Spinal cord (tissue), 10 donors: ENCODE data around the gene TGFA. TPM values are rescaled to one million over a fixed set of nuclear protein-coding genes. Genes with fewer than 3 reads are reported as not detected.
A peak's percentile ranks its signal among the peaks of the same experiment; 100 is the strongest.

Source experiments
- DNase-seq, 6 donors: peaks; one replicate each; pipeline versions ENCODE4 v3.0.0 to v3.0.0-alpha.2; 2013 to 2015; ENCODE audit warnings: low spot score in 6 of 6, low read depth in 4 of 6
- H3K27ac ChIP-seq: one replicate; pipeline ENCODE4 v1.5.1; 2013; ENCODE audit warnings: low read depth, low read length, control low read depth
- H3K27me3 ChIP-seq: one replicate; pipeline ENCODE4 v1.6.1; 2013; ENCODE audit warnings: low read length; ENCODE audit not compliant: control insufficient read depth, insufficient read depth
- H3K36me3 ChIP-seq: one replicate; pipeline ENCODE4 v1.6.1; 2013; ENCODE audit warnings: low read length; ENCODE audit not compliant: control insufficient read depth, insufficient read depth
- H3K4me1 ChIP-seq: one replicate; pipeline ENCODE4 v1.6.1; 2013; ENCODE audit warnings: low read length; ENCODE audit not compliant: control insufficient read depth, insufficient read depth
- H3K4me3 ChIP-seq: one replicate; pipeline ENCODE4 v1.5.1; 2013; ENCODE audit warnings: low read depth, low read length, control low read depth
- H3K9me3 ChIP-seq: one replicate; pipeline ENCODE4 v1.6.1; 2013; ENCODE audit warnings: low read length; ENCODE audit not compliant: control insufficient read depth, insufficient read depth
- WGBS: methylation state at CpG from one replicate; pipeline ENCODE4 v1.1.5; 2013; ENCODE audit warnings: missing lambda C conversion rate; ENCODE audit not compliant: insufficient coverage; 5-methylcytosine and 5-hydroxymethylcytosine counted together
- polyA plus RNA-seq, 2 donors: library from polyadenylated mRNA; unstranded; fragments of 120-200 nt; gene quantifications; one replicate each; pipeline ENCODE4 v1.2.1, GENCODE V29; 2013; ENCODE audit not compliant: insufficient read length in 2 of 2
- total RNA-seq, 2 donors: library from RNA; depleted of rRNA in 1 of 2; stranded (reverse); fragments of 120-200 nt in 1 of 2; fragments of >200 nt in 1 of 2; gene quantifications; one replicate each; pipeline versions ENCODE4 v1.2.3 to v1.2.4, GENCODE V29; 2013 to 2014
- donor health status: healthy.

The TGFA gene
- total and polyA plus RNA-seq, 4 donors: 7.8 to 39.6 (median 23.0) TPM

- no peak overlapping the region for H3K4me3 ChIP-seq
- 80% methylated on average over 1 of the region's 2 CpGs for WGBS
- peaks cover 2% of the 10 kb centered on the region for H3K36me3 ChIP-seq
- DNase-seq: no peak
- no peak overlapping the region for H3K27ac ChIP-seq
- peaks cover 15% of the 10 kb centered on the region for H3K4me1 ChIP-seq
- no peaks in the 10 kb centered on the region for H3K9me3 ChIP-seq
- no peaks in the 10 kb centered on the region for H3K27me3 ChIP-seq
Measured at GRCh38 chr2:70519453-70519852, 34.2 kb downstream of the TGFA start.

- DNase-seq: no peak
- no peaks in the 10 kb centered on the region for H3K27me3 ChIP-seq
- peaks cover 18% of the 10 kb centered on the region for H3K4me1 ChIP-seq
- H3K4me3 ChIP-seq: no peak overlapping the region
- no peaks in the 10 kb centered on the region for H3K9me3 ChIP-seq
- WGBS: 100% methylated on average over 1 of the region's 1 CpG
- H3K27ac ChIP-seq: no peak overlapping the region
- H3K36me3 ChIP-seq: peaks cover 3% of the 10 kb centered on the region
Measured at GRCh38 chr2:70518557-70518956, 35.1 kb downstream of the TGFA start.

GRCh38 chr2:70517804-70518203 is 35.8 kb downstream of the TGFA start:
- Histone ChIP-seq H3K27ac (no peak overlapping the region), H3K36me3 (peaks cover 3% of the 10 kb centered on the region), H3K4me3 (no peak overlapping the region), H3K4me1 (peaks cover 21% of the 10 kb centered on the region), H3K27me3 (no peaks in the 10 kb centered on the region), H3K9me3 (no peaks in the 10 kb centered on the region)
- no peak for DNase-seq
- 95% methylated on average over 5 of the region's 7 CpGs for WGBS

- no peak overlapping the region for H3K27ac ChIP-seq
- no peak for DNase-seq
- no peaks in the 10 kb centered on the region for H3K27me3 ChIP-seq
- no peaks in the 10 kb centered on the region for H3K9me3 ChIP-seq
- no peak overlapping the region for H3K4me3 ChIP-seq
- peaks cover 3% of the 10 kb centered on the region for H3K36me3 ChIP-seq
- WGBS: 73% methylated on average over 5 of the region's 5 CpGs
- H3K4me1 ChIP-seq: peaks cover 21% of the 10 kb centered on the region
Measured at GRCh38 chr2:70516596-70516995, 37.0 kb downstream of the TGFA start.

- Histone ChIP-seq H3K36me3 (peaks cover 3% of the 10 kb centered on the region), H3K4me1 (peaks cover 21% of the 10 kb centered on the region), H3K9me3 (no peaks in the 10 kb centered on the region), H3K27ac (no peak overlapping the region), H3K4me3 (no peak overlapping the region), H3K27me3 (no peaks in the 10 kb centered on the region)
- WGBS: 75% methylated on average over 4 of the region's 4 CpGs
- DNase-seq: no peak
Measured at GRCh38 chr2:70515938-70516337, 37.7 kb downstream of the TGFA start.

GRCh38 chr2:70514612-70515055 is 39.0 kb downstream of the TGFA start:
- Histone ChIP-seq H3K4me3 (no peak overlapping the region), H3K4me1 (peaks cover 21% of the 10 kb centered on the region), H3K27ac (no peak overlapping the region), H3K36me3 (peaks cover 3% of the 10 kb centered on the region), H3K9me3 (no peaks in the 10 kb centered on the region), H3K27me3 (no peaks in the 10 kb centered on the region)
- WGBS: 41% methylated on average over 6 of the region's 15 CpGs
- DNase-seq: peak in 2 of 6 donors; percentile 26 to 51

- DNase-seq: peak in 3 of 6 donors; percentile 33 to 82 (median 42)
- Histone ChIP-seq H3K9me3 (no peaks in the 10 kb centered on the region), H3K27ac (no peak overlapping the region), H3K4me3 (no peak overlapping the region), H3K36me3 (peaks cover 3% of the 10 kb centered on the region), H3K4me1 (peaks cover 21% of the 10 kb centered on the region), H3K27me3 (no peaks in the 10 kb centered on the region)
- WGBS: 11% methylated on average over 1 of the region's 4 CpGs
Measured at GRCh38 chr2:70513738-70514137, 39.9 kb downstream of the TGFA start.

GRCh38 chr2:70511971-70512729 is 41.5 kb downstream of the TGFA start:
- WGBS: 100% methylated on average over 4 of the region's 8 CpGs
- DNase-seq: no peak

GRCh38 chr2:70510313-70510712 is 43.3 kb downstream of the TGFA start:
- Histone ChIP-seq H3K27me3 (no peaks in the 10 kb centered on the region), H3K36me3 (peaks cover 3% of the 10 kb centered on the region), H3K4me1 (peaks cover 12% of the 10 kb centered on the region), H3K9me3 (no peaks in the 10 kb centered on the region), H3K4me3 (no peak overlapping the region), H3K27ac (no peak overlapping the region)
- no CpG with 5 or more reads among the region's 1 CpG for WGBS
- DNase-seq: no peak

More at GRCh38 chr2:70511971-70512729, 41.5 kb downstream of the TGFA start:
- Histone ChIP-seq H3K4me3 (no peak overlapping the region), H3K27me3 (no peaks in the 10 kb centered on the region), H3K9me3 (no peaks in the 10 kb centered on the region), H3K27ac (no peak overlapping the region), H3K36me3 (peaks cover 3% of the 10 kb centered on the region), H3K4me1 (peaks cover 19% of the 10 kb centered on the region)

GRCh38 chr2:70509565-70509964 is 44.1 kb downstream of the TGFA start:
- Histone ChIP-seq H3K9me3 (no peaks in the 10 kb centered on the region), H3K4me3 (no peak overlapping the region), H3K27me3 (no peaks in the 10 kb centered on the region), H3K4me1 (peaks cover 7% of the 10 kb centered on the region), H3K36me3 (peaks cover 2% of the 10 kb centered on the region), H3K27ac (no peak overlapping the region)
- WGBS: 100% methylated on average over 1 of the region's 3 CpGs
- no peak for DNase-seq
